Sciatic nerve (tissue), 2 donors: Measurements from ENCODE around the gene SAPCD1. TPM values are rescaled to one million over a fixed set of nuclear protein-coding genes. Genes with fewer than 3 reads are reported as not detected.

Experiments
- ATAC-seq: fragments of 200-7000 bp; cut with Tn5 transposase; one replicate; pipeline ENCODE4 v1.9.1; 2020; ENCODE audit warnings: mild to moderate bottlenecking, moderate library complexity
- DNase-seq: peaks from one replicate; pipeline ENCODE4 v3.0.0-alpha.2; 2020; ENCODE audit warnings: low spot score
- intact Hi-C: fragments of 100-400 bp; cut with DNase I; formaldehyde crosslinking; loops from one replicate; pipeline ENCODE4 v1.14.2; 2022
- total RNA-seq: library from RNA; stranded (reverse); fragmentation: NEBNext Ultra II Directional; extraction: Animal tissue kit (Norgen Biotek cat#: 25700); gene quantifications from one replicate; pipeline ENCODE4 v1.2.1, GENCODE V29; 2021
- donor health status: DM: no; HTN: no; CAD: no.
- donor health status: DM: no; HTN: no; CAD: no.

The SAPCD1 gene
- total RNA-seq, 1 donor from 2014 or later, result 4.9 TPM

DNA sequence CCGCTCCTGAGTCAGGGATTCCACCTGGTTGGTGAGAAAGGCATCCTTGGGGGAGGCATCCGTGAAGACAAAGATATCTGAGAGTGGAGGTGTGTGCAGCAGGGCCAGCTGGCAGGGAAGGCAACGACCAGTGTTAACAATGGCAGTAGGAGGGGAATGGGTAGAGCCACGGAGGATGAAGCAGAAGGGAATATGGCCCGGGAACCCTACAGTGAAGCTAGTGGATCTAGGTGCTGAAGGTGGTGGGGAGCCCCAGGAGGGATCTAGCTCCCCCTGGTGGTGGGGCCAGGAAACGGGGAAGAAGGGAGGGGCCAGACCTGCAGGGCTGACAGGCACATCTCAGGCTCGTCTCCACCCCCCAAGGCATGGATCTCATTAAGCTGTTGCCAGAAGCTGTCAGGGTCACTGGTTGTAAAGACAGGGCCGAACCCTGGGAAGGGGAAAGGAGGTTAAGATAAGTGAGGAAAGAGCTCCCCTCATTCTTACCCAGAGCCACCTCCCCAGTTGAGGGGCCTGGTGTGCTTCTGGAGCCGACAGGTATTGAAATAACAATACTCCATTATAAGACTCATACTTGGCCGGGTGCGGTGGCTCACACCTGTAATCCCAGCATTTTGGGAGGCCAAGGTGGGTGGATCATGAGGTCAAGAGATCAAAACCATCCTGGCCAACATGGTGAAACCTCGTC, 7.4 kb downstream of the SAPCD1 start:
- intact Hi-C loops, result no loop called here
- DNase-seq, result no peak
- ATAC-seq, result peak; percentile 58

DNA sequence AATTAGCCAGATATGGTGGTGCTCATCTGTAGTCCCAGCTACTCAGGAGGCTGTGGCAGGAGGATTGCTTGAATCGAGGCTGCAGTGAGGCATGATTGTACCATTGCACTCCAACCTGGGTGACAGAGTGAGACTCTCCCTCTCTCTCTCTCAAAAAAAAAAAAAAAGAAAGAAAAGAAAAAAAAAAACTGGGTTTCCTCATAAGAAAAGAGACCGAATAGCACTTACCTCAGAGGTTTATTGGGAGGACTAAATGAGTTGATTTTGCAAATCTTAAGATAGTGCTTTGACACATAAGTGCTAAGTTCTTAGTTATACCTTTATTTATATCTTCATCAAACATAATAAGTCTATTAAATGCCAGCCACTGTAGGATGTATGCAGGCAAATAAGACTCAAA, 8.4 kb downstream of the SAPCD1 start:
- ATAC-seq, result no peak
- no peak for DNase-seq
- intact Hi-C loops, result no loop called here

DNA sequence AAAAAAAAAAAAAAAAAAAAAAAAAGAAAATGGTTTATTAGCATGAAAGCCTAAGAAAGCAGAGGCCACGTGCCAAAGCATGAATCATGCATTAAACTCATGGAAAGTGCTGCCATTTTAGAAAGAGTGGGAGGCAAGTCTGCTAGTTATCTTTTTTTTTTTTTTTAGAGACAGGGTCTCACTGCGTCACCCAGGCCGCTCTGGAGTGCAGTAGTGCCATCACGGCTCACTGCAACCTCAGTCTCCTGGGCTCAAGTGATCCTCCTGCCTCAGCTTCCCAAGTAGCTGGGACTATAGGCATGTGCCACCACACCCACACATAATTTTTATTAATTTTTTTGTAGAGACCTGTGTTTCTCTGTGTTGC, 9.5 kb downstream of the SAPCD1 start:
- DNase-seq (no peak), ATAC-seq (no peak)
- intact Hi-C loops, result no loop called here

DNA sequence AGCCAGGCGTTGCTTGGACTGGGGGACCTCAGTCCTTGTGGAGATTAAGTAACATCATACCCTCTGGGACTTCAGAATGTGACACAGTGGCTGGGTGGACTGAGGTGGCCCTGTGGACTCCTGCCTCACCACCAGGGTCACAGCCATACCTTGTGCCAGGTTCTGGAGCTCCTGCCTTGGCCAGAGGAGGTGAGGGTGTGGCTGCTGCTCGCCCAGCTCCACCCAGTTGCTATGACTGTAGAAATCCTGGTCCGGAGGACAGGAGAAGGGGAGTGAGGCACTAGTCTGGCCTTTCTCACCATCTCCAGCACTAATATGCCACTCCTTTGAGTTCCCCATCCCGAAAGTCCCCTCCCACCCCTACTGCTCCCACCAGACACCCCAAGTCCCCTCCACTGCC, 12.7 kb downstream of the SAPCD1 start:
- intact Hi-C loops, result no loop called here
- ATAC-seq (no peak), DNase-seq (no peak)

DNA sequence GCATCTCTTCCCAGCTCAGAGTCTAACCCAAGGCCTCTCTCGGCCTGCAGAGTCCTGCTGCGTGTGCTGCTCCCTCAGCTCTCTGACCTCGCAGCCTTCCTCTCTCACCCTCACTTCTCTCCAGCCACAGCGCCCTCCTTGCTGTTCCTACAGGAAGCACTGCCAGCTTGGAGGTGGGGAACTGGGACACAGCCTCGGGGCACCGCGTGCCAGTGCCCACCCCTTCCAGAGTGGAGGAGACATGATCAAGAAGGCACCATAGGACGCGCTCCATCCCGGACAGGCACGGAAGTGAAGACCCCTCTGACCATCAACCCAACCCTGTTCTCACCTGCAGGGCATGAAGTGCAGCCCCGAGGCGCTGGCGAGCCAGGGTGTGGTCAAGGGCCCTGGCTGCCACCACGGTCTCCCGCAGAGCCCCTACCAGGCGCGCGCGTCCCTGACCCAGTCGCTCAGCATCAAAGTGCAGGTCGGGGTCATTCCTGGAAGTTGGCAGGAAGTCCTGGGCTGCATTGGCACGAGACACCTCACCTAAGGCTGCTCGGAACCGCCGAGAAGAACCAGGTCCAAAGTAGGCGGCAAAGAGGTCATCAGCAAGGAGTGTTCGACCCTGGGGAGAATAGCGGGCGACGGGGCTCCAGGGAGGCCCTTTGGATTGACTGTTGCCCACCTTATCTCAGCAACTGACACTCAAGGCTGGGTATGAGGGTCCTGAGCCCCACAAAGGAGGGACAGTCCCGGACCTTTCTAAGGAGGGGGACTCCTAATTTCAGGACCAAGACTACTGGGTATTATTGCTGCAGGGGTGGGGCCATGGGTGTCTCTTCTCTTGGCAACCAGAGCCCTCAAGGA, 13.4 kb downstream of the SAPCD1 start:
- ATAC-seq, result no peak
- intact Hi-C loops, result no loop called here
- no peak for DNase-seq

DNA sequence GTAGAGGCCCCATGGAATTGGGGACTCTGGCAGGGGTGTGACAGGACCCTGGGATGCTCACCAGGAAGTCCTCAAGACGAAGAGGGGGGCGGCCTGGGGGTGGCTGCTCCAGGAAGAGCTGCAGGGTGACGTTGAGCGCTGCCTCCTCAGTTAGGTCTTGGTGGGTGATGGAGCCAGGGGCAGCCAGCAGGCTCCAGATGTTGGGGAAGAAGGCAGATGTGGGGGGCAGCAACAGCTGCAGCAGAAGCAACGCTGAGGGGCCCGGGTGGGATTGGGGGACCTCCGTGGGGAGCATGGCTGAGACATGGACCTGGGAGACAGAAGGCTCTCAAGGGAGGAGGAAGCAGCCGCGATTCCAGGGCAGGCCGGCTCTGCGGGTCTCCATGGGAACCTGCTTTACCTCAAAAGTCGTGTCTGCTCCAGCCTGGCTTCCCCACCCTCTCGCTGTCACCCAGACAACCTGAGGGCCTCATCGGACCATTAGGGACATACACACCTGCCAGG, 14.1 kb downstream of the SAPCD1 start:
- ATAC-seq, result no peak
- no peak for DNase-seq
- intact Hi-C loops, result no loop called here

DNA sequence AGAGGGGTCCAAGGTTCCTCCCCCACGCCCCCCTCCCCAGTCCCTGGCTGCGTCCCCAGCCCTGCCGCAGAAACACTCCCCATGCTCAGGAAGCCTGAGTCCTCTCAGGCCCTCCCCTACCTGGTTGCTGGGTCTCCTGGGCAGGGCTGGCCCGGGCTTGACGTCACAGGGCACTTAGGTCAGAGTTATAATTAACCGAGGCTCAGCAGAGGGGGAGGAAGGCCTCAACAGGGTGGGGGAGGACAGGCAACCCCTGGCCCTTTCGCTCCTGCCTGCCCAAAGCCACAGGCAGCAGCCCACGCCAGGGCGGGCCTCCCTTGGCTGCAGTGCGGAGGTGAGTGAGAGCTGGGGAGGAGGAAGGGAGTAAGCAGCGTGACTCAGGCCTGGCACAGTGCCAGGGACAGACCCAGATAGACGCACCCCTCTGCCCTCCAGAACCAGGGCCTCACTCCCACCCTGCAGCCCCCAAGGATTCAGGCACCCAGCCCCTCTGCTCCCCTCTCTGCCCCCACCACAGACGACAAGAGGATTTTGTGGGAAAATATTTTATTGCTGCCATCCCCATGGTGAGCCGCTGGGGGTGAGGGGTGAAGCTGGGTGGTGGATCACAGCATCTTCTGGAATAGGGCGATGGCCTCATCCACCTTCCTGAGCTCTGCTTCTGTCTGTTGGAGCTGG, 14.7 kb downstream of the SAPCD1 start, which contains the start of gene VWA7:
TSS of gene VWA7 (minus strand) at position 340 of the 678 bp plus-strand sequence. CDS start 549 bp downstream, outside the sequence.
- DNase-seq (no peak), ATAC-seq (peak; percentile 67)
- intact Hi-C loops, result no loop called here

DNA sequence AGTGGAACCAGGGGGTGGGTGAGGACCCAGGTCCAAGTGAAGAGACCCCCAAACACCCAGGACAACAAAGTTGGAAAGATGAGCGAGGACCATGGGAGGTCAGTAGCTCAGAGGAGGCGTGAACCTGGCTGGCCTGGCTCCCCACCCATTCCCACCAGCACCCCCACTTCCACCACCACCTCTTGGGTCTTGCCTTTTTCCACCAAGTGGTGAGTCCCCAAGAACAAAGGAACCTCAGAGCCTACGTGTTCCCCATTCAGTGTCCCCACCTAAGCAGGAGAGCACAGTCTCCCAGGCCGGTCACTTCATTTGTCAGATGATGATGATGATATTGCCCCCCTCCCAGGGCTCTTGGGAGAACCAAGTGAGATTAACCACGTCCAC, 15.2 kb downstream of the SAPCD1 start:
- no peak for ATAC-seq
- intact Hi-C loops, result no loop called here
- DNase-seq, result no peak

DNA sequence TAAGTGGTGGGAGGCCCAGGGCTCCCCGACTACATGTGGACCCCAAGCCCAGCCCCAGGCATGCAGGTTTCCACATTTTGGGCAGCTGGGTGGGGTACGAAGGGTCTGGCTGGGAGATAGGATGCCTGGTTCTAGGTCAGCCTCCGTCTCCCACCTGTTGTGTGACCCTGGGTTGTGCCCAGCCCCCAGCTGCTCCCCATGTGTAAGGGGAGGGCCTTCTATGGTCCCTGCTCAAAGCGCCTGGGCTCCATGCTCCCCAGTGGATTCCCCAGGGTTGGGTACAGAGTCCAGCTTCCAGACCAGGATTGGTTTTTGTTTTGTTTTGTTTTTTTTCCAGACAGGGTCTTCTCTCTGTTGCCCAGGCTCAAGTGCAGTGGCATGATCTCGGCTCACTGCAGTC, 15.7 kb downstream of the SAPCD1 start:
- ATAC-seq (no peak), DNase-seq (no peak)
- intact Hi-C loops, result no loop called here

DNA sequence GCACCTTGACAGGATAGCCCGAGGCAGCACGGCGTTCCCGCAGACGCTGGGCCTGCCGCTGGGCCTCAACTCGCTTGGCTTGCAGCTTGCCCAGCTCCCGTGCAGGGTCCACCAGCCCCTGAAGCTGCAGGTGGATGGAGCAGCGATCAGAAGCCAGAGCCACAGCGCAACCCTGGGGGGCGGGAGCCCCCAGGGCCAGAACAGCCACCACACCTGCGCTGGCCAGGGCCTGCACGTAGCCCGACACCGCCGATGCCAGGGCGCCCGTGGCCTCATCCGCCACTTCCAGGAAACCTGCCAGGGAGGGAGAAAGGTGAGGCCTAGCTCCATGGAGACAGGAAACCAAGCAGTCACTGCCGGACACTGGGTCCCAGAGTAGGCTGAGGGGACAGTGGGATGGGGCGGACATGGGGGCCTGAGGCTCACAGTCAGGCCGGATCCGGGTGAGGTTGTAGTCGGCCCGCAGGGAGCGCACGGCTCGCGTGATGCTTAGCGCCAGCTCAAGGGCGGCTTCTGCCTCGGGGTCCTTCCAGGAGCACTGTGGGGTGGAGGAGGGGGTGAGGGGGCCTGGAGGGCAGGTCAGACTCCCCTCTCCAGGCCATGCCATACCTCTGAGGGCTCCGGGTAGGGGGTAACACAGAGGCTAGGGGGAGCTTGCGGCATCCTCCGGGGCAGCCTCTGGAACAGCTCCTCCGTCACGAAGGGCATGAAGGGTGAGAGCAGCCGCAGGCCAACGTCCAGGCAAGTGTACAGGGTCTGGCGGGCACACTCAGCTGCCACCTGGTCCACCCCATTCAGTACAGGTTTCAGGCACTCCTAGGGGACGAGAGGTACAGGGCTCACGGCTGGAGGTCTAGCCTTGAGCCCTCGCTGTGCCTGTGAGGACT, 16.8 kb downstream of the SAPCD1 start:
- ATAC-seq (no peak), DNase-seq (no peak)
- intact Hi-C loops, result no loop called here

DNA sequence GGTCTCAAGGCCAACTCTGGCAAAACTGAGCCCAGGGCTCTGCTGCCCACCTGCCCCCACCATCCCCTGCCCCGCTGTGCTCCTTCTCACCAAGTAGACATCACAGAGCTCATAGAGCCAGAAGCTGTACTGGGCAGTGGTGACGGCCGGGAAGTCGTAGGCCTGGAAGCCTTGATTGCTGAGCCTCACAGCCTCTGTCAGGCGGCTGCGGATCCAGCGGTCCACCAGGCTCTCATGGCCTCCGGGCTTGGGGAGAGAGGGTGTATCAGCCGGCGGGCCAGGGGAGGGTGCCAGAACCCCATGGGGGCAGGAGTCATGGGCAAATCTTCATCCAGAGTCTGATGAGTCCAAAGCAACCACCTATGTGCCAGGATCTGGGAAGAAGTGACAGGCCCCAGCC, 17.5 kb downstream of the SAPCD1 start:
- no peak for ATAC-seq
- DNase-seq, result no peak
- intact Hi-C loops, result no loop called here

DNA sequence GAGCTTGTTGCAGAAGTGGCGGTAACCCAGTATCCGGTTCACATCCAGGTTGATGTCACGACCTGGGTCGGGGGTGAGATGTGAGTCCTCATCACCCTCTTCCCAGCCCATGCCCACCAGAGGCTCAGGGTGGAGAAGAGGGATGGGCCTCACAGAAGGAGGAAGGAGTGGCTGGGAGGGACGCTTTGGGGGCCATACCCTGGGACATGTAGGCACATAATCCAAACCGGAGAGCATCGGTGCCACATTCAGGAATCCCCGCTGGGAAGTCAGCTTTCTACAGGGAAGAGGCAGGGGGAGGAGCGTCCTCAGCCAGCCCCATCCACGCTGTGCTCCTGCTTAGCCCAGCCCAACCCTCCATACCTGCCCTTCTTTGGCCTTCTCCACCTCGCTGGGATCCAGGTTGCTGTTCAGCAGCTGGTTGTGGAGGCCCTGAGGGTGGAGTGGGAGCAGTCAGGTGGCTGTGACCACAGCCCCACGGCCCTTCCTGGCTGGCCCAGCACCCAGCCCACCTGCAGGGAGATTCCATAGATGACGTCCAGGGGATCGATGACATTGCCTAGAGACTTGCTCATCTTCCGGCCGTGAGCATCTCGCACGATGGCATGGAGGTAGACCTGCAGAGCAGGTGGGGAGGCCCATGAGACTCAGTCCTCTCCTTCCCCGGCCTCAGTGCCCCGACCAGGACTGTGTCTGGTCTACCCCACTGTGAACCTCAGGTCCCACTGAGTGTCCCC, 18.2 kb downstream of the SAPCD1 start:
- no peak for ATAC-seq
- intact Hi-C loops, result no loop called here
- no peak for DNase-seq

DNA sequence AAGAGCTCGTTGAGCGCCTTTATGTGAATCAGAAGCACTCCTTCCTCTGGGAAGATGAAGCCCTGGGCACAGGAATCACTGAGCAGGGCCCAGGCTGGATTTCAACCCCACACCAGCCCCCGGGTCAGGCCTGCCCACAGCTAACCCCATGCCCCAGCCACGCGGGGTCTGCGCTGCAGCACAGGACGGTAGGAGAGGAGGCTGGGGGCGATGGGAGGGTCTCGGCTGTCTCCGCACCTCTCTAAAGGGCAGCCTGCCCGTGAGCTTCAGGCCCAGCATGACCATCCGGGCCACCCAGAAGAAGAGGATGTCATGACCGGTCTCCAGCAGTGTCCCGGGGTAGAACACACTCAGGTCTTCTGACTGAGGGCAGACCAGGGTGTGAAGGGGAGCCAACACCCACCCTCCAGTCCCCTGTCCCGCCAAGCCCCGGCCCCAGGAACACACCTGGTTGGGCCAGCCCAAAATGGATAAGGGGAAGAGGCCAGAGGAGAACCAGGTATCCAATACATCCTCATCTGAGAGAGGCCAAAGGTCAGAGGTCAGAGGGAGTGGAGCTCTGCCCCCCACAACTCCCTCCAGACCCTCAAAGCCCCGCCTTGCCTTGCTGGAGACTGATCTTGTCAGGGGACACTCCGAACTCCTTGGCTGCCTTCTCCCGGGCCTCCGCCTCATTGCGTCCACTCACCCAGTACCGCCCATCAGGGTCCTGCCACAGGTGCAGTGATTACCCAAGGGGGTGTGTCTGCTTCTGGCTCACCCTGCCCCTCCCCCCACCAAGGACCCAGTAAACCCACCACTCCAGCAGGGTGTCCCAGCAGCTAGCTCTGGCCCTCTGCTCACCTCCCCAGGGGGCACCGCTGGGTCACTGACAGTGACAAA, 19.0 kb downstream of the SAPCD1 start:
- intact Hi-C loops, result no loop called here
- ATAC-seq, result no peak
- no peak for DNase-seq

DNA sequence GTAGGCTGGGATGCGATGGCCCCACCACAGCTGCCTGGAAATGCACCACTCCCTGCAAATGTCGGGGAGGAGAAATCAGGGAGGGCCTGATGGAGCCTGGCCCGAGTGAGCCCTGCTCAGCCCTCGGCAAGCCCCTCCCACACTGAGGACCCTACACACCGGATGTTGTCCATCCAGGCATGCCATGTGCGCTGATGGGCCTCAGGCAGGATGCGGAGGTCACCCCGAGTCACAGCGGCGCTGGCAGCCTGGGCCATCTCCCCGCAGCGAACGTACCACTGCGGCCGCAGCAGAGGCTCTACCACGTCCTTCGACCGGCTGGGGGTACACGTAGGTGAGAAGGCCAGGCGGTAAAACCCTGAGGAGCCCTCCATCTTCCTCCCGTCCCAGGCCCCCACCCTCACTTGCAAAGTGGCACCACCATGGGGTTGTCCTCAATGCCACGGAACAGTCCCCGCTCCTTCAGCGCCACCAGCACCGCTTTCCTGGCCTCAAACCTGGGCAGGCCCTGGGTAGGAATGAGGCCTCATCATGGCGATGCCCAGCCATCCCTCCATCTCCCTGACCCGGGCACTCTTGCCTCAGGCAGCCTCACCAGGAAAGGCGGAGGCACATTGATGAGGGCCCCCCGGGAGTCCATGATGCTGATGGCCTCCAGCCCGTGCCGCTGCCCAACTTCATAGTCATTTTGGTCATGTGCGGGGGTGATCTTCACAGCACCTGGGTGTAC, 19.8 kb downstream of the SAPCD1 start:
- intact Hi-C loops, result no loop called here
- ATAC-seq (no peak), DNase-seq (no peak)

DNA sequence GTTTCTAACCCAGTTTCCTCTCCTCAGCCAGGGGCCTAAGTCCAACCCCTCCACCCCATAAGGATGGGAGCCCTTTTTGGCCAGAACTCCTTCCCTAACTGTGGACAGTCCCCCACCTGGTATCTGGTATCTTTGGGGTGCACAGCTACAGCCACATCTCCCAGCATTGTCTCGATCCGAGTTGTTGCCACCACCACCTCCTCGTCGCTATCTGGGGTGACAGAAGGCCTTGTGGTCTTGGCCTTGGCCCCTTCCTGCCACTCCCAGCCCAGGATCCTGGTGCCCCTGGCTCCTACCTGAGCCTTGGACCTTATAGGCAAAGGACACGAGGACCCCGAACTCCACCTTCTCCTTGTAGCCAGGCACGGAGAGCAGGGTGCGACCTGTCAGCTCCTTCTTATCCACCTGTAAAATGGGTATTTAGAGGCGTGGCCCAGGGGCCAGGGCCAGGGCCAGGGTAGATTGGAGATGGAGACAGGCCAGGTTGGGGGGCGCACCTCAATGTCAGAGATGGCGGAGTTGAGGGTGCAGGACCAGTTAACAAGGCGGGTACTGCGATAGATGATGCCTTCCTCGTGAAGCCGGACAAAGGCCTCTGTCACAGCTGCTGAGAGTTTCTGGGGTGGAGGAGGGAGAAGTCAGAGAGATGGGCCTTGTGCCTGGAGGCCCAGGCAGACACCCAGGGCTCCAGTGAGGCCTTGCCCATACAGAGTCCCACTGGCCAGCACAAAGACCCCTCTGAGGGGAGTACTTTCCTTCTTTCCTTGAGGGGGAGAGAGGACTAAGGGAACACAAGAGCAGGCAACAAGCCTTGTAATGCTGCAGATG, 21.9 kb downstream of the SAPCD1 start:
- intact Hi-C loops, result no loop called here
- ATAC-seq (no peak), DNase-seq (no peak)

DNA sequence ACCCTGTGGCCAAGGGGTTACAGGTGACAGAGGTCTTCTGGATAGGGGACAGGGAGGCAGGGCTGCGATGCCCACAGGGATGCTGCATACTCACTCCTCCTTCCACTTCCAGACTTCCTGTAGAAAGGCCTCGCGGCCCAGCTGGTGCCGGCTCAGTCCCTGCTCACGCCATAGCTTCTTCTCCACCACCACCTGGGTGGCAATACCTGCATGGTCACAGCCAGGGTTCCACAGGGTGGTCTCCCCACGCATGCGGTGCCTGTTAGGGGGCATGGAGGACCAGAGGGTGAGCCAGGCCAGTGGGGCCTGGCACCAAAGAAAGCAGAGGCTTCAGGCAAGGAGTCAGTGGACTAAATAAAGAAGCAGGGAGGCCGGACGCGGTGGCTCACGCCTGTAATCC, 23.0 kb downstream of the SAPCD1 start:
- no peak for DNase-seq
- no peak for ATAC-seq
- intact Hi-C loops, result no loop called here
